GM18909 (cell line): ENCODE measurements around the gene GMPR2.
A peak's percentile ranks its signal among the peaks of the same experiment; 100 is the strongest.
"Not testable (repeated sequence)": the region's sequence is repeated elsewhere in the genome, so short reads cannot be mapped to it uniquely, and the experiment has no call there.

Experiments
- ATAC-seq: cut with Tn5 transposase; IDR thresholded peaks from one replicate; pipeline ENCODE4 v1.9.1; 2021; ENCODE audit warnings: mild to moderate bottlenecking; ENCODE audit not compliant: unreplicated experiment, poor library complexity

The GMPR2 gene

DNA sequence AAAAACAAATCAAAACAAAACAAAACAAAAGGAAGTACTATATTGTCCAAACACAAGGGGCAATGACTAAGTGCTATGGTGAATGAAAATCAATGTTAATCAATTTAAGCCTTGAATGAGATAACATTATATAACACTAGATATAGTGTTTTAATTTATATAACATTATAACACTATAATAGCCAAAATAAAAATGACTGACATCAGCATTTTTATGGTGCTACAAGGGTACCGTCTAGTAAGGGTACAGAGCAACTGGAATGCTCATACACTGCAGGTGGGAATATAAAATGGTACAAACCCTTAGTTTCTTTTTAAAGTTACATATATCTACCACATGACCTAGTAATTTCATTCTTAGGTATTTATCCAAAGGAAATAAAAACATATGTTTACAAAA is 6.3 kb upstream of the GMPR2 start:
- ATAC-seq = no peak

DNA sequence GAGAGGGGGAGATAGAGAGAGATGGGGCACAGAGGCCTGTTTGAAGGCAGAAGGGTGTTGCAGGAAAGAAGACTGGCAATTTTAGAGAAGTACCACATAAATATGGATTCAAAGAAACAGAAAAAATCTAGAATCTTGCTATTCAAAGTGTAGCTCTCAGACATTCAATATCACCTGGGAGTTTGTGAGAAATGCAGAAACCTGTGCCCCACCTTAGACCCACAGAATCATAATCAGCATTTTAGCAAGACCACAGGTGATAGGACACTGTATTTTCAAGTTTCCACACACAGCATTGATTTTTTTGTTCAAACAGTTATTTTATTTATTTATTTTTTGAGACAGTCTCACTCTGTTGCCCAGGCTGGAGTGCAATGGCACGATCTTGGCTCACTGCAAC is 3.8 kb upstream of the GMPR2 start:
- no peak for ATAC-seq

DNA sequence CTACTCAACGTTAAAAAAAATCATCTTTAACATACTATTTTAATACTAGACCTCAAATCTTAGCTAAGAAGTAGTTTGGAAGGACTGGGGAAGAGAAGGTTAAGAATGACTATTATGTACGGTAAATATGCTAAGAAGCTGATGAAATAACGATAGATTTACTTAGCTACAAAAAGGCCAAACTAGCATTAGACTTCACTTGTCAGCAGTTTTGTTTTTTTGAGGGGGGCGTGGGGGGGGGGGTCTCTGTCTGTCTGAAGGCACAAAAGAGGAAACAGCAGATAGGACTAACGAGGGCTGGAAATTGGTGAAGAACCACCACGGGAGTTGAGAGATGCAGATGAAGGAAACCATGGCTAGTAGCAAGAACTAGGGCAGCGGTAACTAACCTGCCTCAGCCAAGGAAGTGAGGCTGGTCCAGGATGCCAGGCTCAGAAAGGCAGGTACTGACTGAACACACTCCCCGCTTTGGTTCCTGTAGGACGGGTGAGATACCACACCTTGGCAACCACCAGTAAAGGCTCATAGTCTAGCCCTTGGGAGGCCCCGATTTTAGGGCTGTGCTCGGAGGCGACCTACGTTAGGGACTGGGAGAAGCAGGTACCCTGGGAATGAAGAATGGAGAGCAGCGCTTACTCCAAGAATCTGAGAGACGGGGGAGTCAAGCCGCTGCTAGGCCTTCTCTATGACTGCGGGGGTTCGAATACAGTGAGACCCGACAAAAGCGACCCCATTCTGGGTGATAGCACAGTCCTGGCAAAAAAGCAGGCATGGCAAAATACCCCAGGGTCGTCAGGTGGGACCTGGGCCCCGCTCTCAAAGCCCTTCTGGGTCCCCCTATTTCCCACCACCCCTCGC is 1.2 kb upstream of the GMPR2 start:
- peak; percentile 15 for ATAC-seq

DNA sequence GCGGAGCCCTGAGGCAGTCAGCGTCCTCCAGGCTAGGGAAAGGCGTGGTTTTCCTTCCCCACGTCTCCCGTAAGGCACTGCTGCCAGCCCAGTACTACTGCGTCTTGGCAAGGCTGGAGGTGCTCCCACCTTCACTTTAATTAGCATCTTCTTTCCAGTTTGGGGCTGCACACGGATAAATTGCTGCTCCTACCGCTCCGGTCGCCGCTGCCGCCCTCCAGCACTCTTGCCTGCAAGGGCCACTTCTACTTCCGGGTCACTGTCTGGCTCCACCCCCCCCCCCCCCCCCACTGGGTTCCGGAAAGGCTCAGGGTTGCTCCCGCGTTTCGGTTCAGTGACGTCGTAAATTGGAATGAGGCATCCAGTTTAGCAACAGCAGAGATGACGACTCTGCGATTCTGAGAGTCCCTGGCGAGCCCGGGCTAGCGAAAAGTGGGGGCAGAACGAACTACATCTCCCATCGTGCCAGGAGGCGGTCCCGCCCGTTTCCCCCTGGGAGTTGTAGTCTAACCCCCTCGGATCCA is 546 bp upstream of the GMPR2 start, which contains the start of gene NEDD8:
Gene NEDD8, minus strand, starts transcription at position 247 of the 524 bp plus-strand sequence. Its CDS starts 100 bp downstream, at position 147.
- ATAC-seq = peak; percentile 83

GRCh38 chr14:24233538-24233866 is 773 bp downstream of the GMPR2 start:
- no peak for ATAC-seq

DNA sequence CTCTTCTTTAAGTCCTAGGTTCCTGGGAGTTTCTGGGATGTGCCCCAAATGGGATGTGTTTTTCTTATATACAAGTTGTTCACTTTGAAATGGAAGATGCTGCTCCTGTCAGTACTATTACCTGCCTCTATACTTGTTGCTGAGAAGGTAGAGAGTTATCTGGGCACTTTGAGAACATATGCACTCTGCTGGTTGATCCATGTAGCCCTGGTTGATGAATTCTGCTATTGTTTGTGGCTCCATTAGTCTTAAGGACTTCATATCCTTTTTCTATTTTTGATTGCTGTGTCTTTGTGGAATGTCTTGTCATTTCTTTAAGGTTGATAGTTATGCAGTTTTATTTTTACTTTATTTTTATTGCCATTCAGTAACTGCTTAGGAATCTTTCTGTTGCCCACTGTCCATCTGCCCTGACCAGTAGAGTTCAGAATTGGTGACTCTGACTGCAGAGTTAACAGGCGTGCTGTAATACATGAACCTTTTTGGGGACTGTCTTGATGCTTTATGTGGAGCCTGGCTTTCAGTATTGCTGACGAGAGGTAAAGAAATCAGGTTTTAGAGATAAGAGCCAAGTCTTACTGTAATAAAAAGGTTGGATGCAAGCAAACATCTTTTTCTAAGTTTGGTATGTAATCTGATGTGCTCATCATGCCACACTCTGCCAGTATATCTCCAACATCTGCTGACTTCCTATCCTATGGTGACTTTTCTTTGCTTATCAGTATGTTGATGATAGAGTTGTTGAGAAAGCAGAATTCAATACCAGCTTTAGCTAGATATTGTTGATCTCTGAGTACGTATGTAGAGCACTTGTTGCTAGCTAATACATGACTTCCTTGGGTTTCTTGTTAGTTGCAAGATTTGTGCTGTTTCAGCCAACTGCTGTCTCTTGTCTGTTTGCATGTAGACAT is 1.6 kb downstream of the GMPR2 start:
- ATAC-seq = no peak

GRCh38 chr14:24235804-24236688 is 3.3 kb downstream of the GMPR2 start:
- no peak for ATAC-seq

DNA sequence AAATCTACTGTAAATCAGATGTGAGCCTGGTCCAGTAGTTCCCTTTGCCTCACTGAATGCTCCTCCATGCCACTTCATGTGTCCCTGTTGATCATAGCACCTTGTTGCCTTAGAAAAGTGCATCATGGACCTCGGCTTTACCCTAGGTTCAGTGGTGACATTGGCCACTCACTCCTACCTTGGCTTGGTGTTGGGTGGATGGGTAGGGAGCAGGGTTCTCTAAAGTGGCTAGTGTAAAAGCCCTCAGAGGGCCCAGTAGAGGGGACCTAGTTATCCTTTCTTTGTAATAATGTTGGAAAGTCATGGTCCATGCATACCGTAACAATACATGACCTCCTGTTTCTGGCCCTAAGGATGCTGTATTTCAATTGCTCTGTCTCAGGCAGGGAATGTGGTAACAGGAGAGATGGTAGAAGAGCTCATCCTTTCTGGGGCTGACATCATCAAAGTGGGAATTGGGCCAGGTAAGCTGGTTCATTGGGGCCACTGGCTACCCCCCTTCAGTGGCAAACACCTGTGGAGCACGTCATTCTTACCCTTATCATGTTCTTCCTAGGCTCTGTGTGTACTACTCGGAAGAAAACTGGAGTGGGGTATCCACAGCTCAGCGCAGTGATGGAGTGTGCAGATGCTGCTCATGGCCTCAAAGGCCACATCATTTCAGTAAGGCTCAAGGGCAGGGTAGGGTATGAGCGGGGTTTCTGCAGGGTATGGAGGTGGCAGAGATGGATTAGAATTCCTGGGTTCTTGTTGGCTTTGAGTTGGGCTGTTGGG is 4.1 kb downstream of the GMPR2 start:
- no peak for ATAC-seq

- no peak for ATAC-seq
Observed at GRCh38 chr14:24237463-24237955, 4.8 kb downstream of the GMPR2 start.

DNA sequence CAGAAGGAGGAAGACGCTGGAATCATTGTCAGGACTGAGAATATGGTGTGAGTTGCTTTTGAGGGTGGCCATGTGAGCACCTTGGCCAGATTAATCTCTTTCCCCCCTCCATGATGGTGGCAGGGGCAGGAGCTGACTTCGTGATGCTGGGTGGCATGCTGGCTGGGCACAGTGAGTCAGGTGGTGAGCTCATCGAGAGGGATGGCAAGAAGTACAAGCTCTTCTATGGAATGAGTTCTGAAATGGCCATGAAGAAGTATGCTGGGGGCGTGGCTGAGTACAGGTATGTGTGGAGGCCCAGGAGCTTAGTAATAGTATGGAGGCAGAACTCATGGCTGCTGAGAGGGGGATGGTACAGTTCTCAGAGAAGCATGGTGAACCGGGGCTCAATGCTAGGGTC is 5.4 kb downstream of the GMPR2 start:
- ATAC-seq = no peak

DNA sequence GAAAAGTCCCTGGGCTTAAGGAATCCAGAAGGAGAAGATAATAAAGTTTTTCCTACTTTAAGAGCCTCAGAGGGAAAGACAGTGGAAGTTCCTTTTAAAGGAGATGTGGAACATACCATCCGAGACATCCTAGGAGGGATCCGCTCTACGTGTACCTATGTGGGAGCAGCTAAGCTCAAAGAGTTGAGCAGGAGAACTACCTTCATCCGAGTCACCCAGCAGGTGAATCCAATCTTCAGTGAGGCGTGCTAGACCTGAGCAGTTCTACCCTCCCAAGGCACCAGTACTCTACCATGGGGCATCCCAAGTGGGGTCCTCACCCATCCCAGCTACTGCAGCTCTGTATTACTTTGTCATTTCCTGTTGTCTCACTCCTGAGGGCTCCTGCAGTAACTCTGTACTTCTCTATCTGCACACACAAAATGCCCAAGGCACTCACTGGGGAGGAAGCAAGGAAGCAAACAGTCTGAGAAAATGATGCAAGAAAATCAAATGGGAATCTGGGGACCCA is 5.9 kb downstream of the GMPR2 start:
- ATAC-seq = no peak

- ATAC-seq = no peak
Observed at GRCh38 chr14:24240110-24240918, 7.6 kb downstream of the GMPR2 start.

DNA sequence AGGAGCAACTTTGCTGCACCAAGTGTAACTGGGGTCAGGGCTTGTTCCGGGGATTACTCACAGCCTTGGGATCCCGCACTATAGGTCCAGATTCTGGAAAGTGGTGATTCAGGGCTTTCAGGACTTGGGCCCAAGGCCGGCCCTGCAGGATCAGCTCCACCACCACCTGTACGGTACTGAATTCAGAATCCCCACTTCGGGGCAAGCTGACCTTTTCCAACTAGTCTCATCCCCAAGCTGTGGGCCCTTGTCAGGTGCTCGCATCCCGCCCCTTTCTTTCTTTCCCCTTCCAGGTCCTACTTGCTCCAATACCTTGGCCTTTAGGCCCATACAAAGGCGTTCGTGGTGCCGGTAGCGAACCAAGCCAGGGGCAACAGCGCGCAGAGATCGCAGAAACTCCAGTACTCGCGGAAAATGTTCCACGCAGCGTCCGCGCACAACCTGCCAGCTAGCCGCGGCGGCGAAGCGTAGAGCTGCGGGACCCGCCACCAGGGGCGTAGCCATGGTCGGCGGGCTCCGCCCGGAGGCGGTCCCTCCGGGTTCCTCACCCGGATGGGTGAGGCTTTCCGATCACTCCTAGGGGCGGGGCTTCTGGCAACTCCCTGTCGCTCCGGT is 9.2 kb downstream of the GMPR2 start:
- ATAC-seq = peak; percentile 83

DNA sequence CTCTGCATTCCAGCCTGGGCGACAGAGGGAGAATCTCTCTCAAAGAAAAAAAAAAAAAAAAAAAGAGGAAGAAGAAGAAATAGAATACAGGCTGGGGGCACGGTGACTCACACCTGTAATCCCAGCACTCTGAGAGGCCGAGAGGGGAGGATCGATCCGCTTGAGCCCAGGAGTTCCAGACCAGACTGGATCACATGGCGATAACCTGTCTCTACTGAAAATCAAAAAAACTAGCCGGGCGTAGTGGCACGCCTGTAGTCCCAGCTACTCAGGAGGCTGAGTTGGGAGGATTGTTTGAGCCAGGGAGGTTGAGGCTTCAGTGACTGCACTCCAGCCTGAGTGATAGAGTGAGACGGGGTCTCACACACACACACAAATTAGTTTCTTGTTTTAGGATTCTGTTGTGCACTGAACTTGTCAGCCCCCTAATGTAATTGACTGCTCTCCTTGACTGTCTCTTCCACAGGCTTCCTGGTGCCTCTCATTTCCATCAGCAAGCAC is 10.7 kb downstream of the GMPR2 start:
- ATAC-seq = no peak

DNA sequence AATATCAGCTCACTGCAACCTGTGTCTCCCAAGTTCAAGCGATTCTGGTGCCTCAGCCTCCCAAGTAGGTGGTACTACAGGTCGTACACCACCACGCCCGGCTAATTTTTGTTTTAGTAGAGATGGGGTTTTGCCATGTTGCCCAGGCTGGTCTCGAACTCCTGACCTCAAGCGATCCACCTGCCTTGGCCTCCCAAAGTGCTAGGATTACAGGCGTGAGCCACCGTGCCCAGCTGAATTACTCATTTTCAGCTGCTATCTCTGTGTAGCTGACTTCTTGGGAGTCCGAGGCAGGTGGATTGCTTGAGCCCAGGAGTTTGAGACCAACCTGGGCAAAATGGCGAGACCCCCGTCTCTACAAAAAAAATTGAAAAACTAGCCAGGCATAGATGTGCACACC is 12.6 kb downstream of the GMPR2 start:
- not testable (repeated sequence) for ATAC-seq

DNA sequence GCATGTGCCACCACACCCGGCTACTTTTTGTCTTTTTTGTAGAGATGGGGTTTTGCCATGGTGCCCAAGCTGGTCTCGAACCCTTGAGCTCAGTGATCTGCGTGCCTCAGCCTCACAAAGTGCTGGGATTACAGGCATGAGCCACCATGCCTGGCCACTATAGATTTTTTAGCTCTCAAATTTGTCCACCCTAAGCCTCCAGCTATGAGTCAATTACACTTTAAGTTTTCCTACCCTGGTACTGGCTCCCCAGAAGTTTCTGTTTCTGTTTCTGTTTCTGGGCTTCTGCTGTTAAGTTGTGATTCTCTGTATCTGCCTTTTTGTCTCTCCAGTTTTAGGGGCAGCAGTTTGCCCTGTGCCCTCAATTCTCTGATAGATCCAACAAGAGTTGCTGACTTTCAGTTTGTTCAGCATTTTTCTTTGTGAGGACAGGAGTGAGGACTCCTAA is 14.1 kb downstream of the GMPR2 start:
- ATAC-seq = peak; percentile 22

- no peak for ATAC-seq
Observed at GRCh38 chr14:24247422-24247821, 14.7 kb downstream of the GMPR2 start.
